NCI-H2029 (cell line): ENCODE measurements around the gene RSPH10B.
A peak's percentile ranks its signal among the peaks of the same experiment; 100 is the strongest.
"Not testable (repeated sequence)": the region's sequence is repeated elsewhere in the genome, so short reads cannot be mapped to it uniquely, and the experiment has no call there.

Experiments
- DNase-seq: peaks from one replicate; lab custom pipeline; 2025; lab: John Stamatoyannopoulos, UW

RSPH10B gene

GRCh38 chr7:5970347-5970911 is at the start of gene RSPH10B:
RSPH10B (minus strand) TSS chr7:5970689; CDS start chr7:5967116, 3,573 bp downstream.
- DNase-seq = not testable (repeated sequence)

- no peak for DNase-seq
These were observed 46.1 kb upstream of the RSPH10B start for GRCh38 chr7:6016653-6016966.

GRCh38 chr7:6015917-6016652 is 45.6 kb upstream of the RSPH10B start:
- DNase-seq = peak; percentile 50

GRCh38 chr7:6012355-6013104 is 42.0 kb upstream of the RSPH10B start:
- peak; percentile 53 for DNase-seq

GRCh38 chr7:6011541-6011940 is 41.1 kb upstream of the RSPH10B start:
- DNase-seq = no peak

- DNase-seq = not testable (repeated sequence)
These were observed 39.9 kb upstream of the RSPH10B start for GRCh38 chr7:6010370-6010769.

- DNase-seq = peak; percentile 98
These were observed 38.5 kb upstream of the RSPH10B start, which contains the start of the genes AIMP2 and PMS2 for GRCh38 chr7:6008668-6009611. AIMP2 (plus strand) TSS chr7:6009272; CDS start chr7:6009364, 92 bp downstream. PMS2 (minus strand) TSS chr7:6009049; CDS start chr7:6009019, 30 bp downstream.

- not testable (repeated sequence) for DNase-seq
These were observed 37.5 kb upstream of the RSPH10B start for GRCh38 chr7:6007835-6008590.

- DNase-seq = no peak
These were observed 36.9 kb upstream of the RSPH10B start for GRCh38 chr7:6007386-6007785.

GRCh38 chr7:5997210-5997808 is 26.8 kb upstream of the RSPH10B start:
- DNase-seq = no peak

- not testable (repeated sequence) for DNase-seq
These were observed 16.6 kb upstream of the RSPH10B start for GRCh38 chr7:5987061-5987460.

- not testable (repeated sequence) for DNase-seq
These were observed 9.3 kb upstream of the RSPH10B start for GRCh38 chr7:5979680-5980314.

- DNase-seq = not testable (repeated sequence)
These were observed 3.1 kb upstream of the RSPH10B start for GRCh38 chr7:5973580-5973979.

GRCh38 chr7:5963810-5964209 is 6.7 kb downstream of the RSPH10B start:
- DNase-seq = not testable (repeated sequence)

- not testable (repeated sequence) for DNase-seq
These were observed 7.3 kb downstream of the RSPH10B start for GRCh38 chr7:5963205-5963604.

- DNase-seq = not testable (repeated sequence)
These were observed 35.5 kb downstream of the RSPH10B start for GRCh38 chr7:5934945-5935450.

- not testable (repeated sequence) for DNase-seq
These were observed 38.4 kb downstream of the RSPH10B start for GRCh38 chr7:5931905-5932644.

GRCh38 chr7:5931250-5931649 is 39.2 kb downstream of the RSPH10B start:
- DNase-seq = not testable (repeated sequence)

- DNase-seq = not testable (repeated sequence)
These were observed 40.2 kb downstream of the RSPH10B start for GRCh38 chr7:5930290-5930689.
